ENCODE measurements around the gene SERAC1. TPM values are rescaled to one million over a fixed set of nuclear protein-coding genes. Genes with fewer than 3 reads are reported as not detected.

The SERAC1 gene
- polyA plus RNA-seq, 1 donor (not counting 4 experiments of a cell fraction or from before 2014, with no cell fraction given): 10.1 TPM

- H3K4me3 ChIP-seq (ENCODE audit: control insufficient read depth in 2 of 3, extremely low read depth in 1 of 3, insufficient read depth in 2 of 3, low read depth in 1 of 3, low read length in 3 of 3): no peak overlapping the region
- dilution Hi-C loops (cut with MboI; ENCODE audit: extremely low pct_ligation_motif_present, low sequenced_read_pairs): no loop called here
- H3K27ac ChIP-seq (ENCODE audit: control insufficient read depth, insufficient read depth, low read length): no peak overlapping the region
- H3K4me2 ChIP-seq (ENCODE audit: control insufficient read depth, extremely low read depth, insufficient read depth, low read depth, low read length): no peak overlapping the region
- H3K9ac ChIP-seq (ENCODE audit: control insufficient read depth, extremely low read depth, insufficient read depth, low read length): no peak overlapping the region
- no peaks in the 10 kb centered on the region for H3K4me1 ChIP-seq (ENCODE audit: control insufficient read depth, extremely low read depth, insufficient read depth, low read length)
- H3K9me1 ChIP-seq (ENCODE audit: control insufficient read depth, extremely low read depth, insufficient read depth, low read length): no peaks in the 10 kb centered on the region
- peaks cover 17% of the 10 kb centered on the region for H3K79me2 ChIP-seq (ENCODE audit: control insufficient read depth, insufficient read depth, low read length)
- no peaks in the 10 kb centered on the region for H4K20me1 ChIP-seq (ENCODE audit: control insufficient read depth, extremely low read depth, insufficient read depth, low read length)
- DNase-seq (ENCODE audit: low read depth, low spot score): no peak
- FAIRE-seq: no peak
- no peak for TF ChIP-seq CTCF (optimal IDR thresholded peaks at IDR 0.05 in 1 of 3, IDR thresholded peaks at IDR 0.05 in 1 of 3, conservative IDR thresholded peaks at IDR 0.05 in 1 of 3; ENCODE audit: extremely low read depth in 1 of 3, insufficient read depth in 2 of 3, low read length in 3 of 3)
- no peak for TF ChIP-seq EZH2 (IDR thresholded peaks at IDR 0.05; ENCODE audit: low read length)
- H2AFZ ChIP-seq (ENCODE audit: control insufficient read depth, low read length): no peak overlapping the region
- H3K36me3 ChIP-seq (ENCODE audit: control insufficient read depth in 2 of 2, extremely low read depth in 1 of 2, insufficient read depth in 2 of 2, low read length in 2 of 2): no peaks in the 10 kb centered on the region
- no peaks in the 10 kb centered on the region for H3K9me3 ChIP-seq (ENCODE audit: control insufficient read depth, low read depth, low read length)
- no peaks in the 10 kb centered on the region for H3K27me3 ChIP-seq (ENCODE audit: control insufficient read depth, extremely low read depth, insufficient read depth, low read length)
Observed at GRCh38 chr6:158164579-158165170, 3.4 kb downstream of the SERAC1 start.

GRCh38 chr6:158161566-158162254 is 6.4 kb downstream of the SERAC1 start:
- Histone ChIP-seq H2AFZ (ENCODE audit: control insufficient read depth, low read length) (no peak overlapping the region), H3K4me2 (ENCODE audit: control insufficient read depth, extremely low read depth, insufficient read depth, low read depth, low read length) (no peak overlapping the region), H3K9me3 (ENCODE audit: control insufficient read depth, low read depth, low read length) (no peaks in the 10 kb centered on the region), H3K36me3 (ENCODE audit: control insufficient read depth in 2 of 2, extremely low read depth in 1 of 2, insufficient read depth in 2 of 2, low read length in 2 of 2) (no peaks in the 10 kb centered on the region), H3K9me1 (ENCODE audit: control insufficient read depth, extremely low read depth, insufficient read depth, low read length) (no peaks in the 10 kb centered on the region), H4K20me1 (ENCODE audit: control insufficient read depth, extremely low read depth, insufficient read depth, low read length) (no peaks in the 10 kb centered on the region), H3K27ac (ENCODE audit: control insufficient read depth, insufficient read depth, low read length) (no peak overlapping the region), H3K4me1 (ENCODE audit: control insufficient read depth, extremely low read depth, insufficient read depth, low read length) (no peaks in the 10 kb centered on the region), H3K4me3 (ENCODE audit: control insufficient read depth in 2 of 3, extremely low read depth in 1 of 3, insufficient read depth in 2 of 3, low read depth in 1 of 3, low read length in 3 of 3) (no peak overlapping the region), H3K27me3 (ENCODE audit: control insufficient read depth, extremely low read depth, insufficient read depth, low read length) (no peaks in the 10 kb centered on the region), H3K79me2 (ENCODE audit: control insufficient read depth, insufficient read depth, low read length) (peaks cover 7% of the 10 kb centered on the region), H3K9ac (ENCODE audit: control insufficient read depth, extremely low read depth, insufficient read depth, low read length) (no peak overlapping the region)
- dilution Hi-C loops (cut with MboI; ENCODE audit: extremely low pct_ligation_motif_present, low sequenced_read_pairs): no loop called here
- no peak for DNase-seq (ENCODE audit: low read depth, low spot score)
- TF ChIP-seq CTCF (optimal IDR thresholded peaks at IDR 0.05 in 1 of 3, IDR thresholded peaks at IDR 0.05 in 1 of 3, conservative IDR thresholded peaks at IDR 0.05 in 1 of 3; ENCODE audit: extremely low read depth in 1 of 3, insufficient read depth in 2 of 3, low read length in 3 of 3): no peak
- no peak for TF ChIP-seq EZH2 (IDR thresholded peaks at IDR 0.05; ENCODE audit: low read length)
- no peak for FAIRE-seq
